A673 (cell line): Measurements from ENCODE around the gene CASP7.

ENCODE experiments used
- EZH2 ChIP-seq: fragments of 200-600 bp; sonication (generic); IDR thresholded peaks from 2 replicates; pipeline ENCODE4 v1.6.1; 2017; ENCODE audit warnings: borderline replicate concordance, low read depth, mild to moderate bottlenecking, mixed read lengths, antibody characterized with exemption, low read length; ENCODE audit not compliant: poor library complexity, severe bottlenecking
- TF ChIP-seq, protein P1 (sequence below): fragments of 300-800, 200-600 bp; sonication (generic); conservative IDR thresholded peaks from 2 replicates; pipeline ENCODE4 v1.5.1; 2017; ENCODE audit warnings: low read depth, mild to moderate bottlenecking, antibody characterized with exemption, low read length, moderate library complexity, mixed read lengths

DNA sequence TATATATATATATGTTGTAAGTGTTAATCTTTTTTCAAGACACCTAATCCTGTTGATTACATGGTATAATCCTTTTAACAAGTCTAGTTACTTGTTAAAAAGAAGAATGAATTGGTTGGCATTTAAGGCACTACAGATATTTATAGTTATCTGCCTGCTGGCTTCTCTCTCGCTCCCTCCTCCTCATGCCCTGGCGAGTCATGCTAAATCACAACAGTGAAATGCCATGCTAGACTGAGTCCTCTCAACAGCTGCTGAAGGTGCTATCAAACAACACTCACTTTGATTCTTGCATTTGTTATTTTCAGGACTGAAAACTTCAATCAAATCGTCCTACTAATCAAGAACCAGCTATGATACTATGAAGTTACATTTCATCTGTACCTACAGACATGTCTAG is 31.2 kb upstream of the CASP7 start:
- TF ChIP-seq, protein P1, sequence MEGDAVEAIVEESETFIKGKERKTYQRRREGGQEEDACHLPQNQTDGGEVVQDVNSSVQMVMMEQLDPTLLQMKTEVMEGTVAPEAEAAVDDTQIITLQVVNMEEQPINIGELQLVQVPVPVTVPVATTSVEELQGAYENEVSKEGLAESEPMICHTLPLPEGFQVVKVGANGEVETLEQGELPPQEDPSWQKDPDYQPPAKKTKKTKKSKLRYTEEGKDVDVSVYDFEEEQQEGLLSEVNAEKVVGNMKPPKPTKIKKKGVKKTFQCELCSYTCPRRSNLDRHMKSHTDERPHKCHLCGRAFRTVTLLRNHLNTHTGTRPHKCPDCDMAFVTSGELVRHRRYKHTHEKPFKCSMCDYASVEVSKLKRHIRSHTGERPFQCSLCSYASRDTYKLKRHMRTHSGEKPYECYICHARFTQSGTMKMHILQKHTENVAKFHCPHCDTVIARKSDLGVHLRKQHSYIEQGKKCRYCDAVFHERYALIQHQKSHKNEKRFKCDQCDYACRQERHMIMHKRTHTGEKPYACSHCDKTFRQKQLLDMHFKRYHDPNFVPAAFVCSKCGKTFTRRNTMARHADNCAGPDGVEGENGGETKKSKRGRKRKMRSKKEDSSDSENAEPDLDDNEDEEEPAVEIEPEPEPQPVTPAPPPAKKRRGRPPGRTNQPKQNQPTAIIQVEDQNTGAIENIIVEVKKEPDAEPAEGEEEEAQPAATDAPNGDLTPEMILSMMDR, result no peak
- TF ChIP-seq EZH2, result no peak
